GM21528 (cell line): ENCODE measurements around the gene WWOX.

ENCODE experiments used
- ATAC-seq: cut with Tn5 transposase; IDR thresholded peaks from one replicate; pipeline ENCODE4 v1.9.1; 2021; ENCODE audit warnings: mild to moderate bottlenecking, moderate library complexity; ENCODE audit not compliant: unreplicated experiment, low FRiP score

WWOX gene

GRCh38 chr16:79156761-79157160, 1057.3 kb downstream of the WWOX start:
- no peak for ATAC-seq

DNA sequence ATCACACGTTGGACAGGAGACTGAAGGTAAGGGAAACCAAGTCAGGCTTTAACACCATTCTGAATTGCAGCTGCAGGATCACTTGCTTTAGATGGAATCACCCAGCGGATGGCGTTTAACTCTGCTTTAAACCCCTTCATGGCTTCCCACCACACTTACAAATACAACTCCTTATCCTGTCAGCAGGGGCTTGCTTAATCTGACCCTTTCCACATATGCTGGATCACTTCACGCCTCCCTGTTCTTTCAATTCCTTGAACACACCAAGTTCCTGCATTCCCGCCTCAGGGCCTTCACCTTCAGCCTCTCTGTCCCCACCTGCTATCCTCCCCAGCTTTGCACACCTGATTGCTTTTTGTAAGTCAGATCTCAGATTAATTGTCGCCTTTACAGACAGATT, 1058.9 kb downstream of the WWOX start:
- no peak for ATAC-seq

DNA sequence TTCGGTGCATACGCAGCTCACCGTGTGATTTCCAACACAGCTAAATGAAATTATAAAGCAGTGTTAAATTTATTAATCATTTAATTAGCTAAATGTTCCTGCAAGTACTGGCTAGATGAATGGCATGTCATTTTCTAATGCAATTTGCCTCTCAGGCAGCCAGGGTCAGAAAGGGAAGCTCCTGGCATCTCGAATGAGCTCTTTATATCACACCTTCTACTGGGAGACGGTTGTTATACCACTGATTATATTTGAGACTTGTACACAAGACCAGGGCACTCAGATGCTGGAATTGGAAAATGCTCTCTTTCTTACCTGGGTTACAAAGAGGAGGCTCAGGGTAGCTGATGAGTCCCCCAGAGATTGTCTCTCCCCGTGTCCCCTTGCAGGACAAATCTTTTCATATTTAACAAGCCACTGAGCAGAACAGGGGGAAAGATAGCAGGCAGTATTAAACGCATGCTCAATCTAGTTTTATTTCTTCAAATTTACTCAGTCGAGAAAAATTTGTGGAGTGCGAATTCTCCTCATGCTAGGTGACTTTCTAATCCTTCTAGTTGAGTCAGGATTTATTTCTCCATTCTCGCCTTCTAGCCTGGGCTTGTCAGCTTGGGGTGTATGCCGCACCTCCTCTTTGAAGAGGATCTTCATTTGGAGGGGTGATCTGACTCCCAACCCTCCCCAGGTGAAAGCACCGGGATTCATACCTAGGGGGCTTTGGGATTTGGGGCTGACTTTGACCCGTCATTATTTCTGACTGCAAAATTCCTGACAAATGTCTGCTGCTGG, 1060.0 kb downstream of the WWOX start:
- no peak for ATAC-seq

DNA sequence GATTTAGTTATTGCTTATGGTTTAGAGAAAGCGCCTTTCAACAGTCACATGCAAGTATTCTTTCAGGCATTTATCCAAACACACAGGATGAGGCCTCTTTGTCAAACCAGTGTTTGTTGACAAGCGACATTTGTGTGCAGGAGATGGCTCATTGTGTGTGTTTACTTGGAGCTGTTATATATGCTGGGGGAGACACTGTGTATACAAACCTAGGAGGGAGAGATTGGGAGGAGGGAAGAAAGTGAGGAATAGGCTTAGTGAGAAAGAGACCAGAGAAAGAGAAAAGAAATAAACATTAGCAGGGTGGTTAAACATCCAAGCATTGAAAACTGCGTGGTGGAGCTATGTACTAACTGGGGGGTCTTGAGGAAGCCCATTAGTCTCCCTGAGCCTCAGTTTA, 1063.5 kb downstream of the WWOX start:
- no peak for ATAC-seq

DNA sequence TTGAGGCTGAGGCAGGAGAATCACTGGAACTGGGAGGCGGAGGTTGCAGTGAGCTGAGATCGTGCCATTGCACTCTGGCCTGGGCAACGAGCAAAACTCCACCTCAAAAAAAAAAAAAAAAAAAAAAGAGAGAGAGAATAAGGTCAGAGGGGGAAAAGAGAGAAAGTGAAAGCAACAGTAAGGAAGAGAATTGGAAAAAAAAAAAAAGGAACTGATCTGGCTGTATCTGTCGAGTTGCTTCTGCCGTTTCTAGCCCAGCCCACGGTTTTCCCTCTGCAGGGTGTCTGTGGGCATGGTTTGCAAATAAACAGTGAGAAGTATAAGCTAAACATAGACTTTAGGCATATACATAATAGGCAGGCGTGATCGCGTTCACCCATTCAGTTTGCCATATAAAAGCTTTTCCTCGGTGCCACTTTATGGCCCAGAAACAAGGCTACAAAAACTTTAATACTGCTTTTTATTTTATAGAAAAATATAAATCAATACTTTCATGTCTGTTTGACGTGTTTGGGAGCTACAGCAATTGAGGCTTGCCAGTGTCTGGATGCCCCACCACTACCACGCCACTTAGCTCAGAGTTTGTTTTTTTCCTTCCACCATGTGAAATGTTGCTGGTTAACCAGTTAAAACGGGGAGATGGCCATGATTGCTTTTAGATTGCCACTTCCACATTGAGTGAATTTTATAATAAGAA, 1064.4 kb downstream of the WWOX start:
- ATAC-seq: no peak

DNA sequence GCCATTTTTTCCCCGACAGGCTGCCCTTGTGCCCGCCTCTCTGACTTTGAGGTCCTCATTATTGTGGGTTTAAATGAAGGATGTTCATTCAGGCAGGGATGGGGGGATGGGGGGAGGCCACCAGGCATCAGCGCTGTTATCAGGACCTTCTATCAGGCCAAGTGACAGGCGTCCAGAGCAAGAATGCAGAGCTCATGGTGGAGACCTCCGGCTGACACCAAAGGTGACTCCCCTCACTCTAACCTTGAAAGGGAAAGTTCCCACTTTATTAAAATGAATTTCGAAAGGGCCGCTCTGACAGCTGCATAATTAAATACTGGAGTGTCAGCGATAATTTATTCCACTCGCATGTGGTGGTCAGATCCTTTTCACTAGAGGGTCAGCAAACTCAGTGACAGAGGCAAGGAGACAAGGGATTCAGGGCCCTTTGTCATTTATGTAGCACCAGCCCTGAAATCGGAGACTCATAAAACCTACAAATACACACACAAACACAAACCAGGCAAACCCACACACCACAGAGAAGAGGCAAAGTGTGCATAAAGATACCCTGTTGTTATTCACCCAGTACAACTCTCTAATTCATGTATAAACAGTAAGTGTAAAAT, 1065.0 kb downstream of the WWOX start:
- no peak for ATAC-seq

DNA sequence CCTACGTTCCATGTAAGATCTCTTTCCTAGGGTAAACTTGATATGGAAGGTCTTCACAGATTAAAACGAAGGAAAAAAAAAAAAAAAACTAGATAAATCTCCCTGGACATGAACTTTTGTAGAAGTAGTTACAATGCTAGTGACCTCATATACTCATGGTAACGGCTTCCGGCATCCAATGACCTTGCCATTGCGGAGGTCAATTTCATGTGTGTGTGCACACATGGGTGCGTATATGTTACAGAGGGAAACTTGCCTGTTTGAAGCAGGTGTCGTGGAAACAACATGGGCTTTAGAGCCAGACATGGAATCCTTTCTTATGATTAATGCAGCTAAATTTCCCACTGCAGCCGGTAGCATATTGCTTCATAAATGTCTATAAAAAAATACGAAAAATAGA, 1065.6 kb downstream of the WWOX start:
- ATAC-seq: no peak

GRCh38 chr16:79165506-79165905, 1066.1 kb downstream of the WWOX start:
- no peak for ATAC-seq

DNA sequence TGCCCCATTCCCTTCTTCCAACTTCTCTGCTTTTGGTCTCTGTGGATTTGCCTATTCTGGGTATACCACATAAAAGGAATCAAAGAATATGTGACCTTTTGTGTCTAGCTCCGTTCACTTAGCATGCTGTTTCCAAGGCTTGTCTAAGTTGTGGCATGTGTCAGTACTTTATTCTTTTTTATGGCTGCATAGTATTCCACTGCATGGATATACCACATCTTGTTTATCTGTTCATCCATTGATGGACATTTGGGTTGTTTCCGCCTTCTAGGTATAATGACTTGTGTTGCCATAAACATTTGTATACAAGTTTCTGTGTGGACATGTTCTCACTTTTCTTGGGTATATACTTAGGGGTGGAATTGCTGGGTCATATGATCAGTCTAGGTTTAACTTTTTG, 1068.4 kb downstream of the WWOX start:
- no peak for ATAC-seq

GRCh38 chr16:79168321-79168720, 1068.9 kb downstream of the WWOX start:
- ATAC-seq: no peak

- no peak for ATAC-seq
These were observed 1069.8 kb downstream of the WWOX start for GRCh38 chr16:79169239-79169638.

- ATAC-seq: no peak
These were observed 1071.2 kb downstream of the WWOX start for GRCh38 chr16:79170555-79171246.

- no peak for ATAC-seq
These were observed 1072.0 kb downstream of the WWOX start for GRCh38 chr16:79171504-79171903.

DNA sequence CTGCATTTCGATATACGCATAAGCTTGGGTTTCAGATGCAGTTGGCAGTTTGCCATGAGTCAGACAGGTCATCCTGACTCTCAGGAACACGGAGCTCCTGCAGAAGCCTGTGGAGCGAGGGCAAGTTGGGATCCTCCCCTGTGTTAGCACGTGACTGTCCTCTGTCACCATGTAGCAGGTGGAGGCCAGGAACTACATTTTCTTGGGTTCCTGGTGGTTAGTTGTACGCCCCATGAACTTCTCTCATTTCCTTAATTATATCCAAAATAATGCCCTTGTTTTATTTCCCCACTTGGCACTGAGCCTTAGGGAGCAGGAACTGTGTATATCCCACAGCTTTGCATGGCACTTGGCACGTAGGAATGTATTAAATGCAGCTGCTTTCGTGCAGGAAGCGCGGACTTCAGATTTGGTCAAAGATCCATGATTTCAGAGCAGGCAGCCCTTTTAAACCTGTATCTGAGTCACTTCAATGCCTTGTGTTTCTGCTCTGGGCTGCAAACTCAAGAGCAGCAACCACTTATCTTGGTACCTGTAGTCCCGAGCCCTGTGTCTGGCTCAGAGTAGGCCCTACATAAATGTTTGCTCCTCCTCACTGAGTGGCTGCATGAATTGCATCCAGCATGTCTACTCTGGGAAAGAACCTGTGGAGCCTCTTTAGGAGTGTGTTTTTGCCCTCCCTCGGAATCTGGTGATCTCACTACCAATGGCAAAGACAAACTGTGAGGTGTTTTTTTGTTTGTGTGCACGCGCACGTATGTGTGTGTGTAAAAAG, 1072.7 kb downstream of the WWOX start:
- no peak for ATAC-seq

GRCh38 chr16:79172976-79173500, 1073.6 kb downstream of the WWOX start:
- ATAC-seq: no peak

DNA sequence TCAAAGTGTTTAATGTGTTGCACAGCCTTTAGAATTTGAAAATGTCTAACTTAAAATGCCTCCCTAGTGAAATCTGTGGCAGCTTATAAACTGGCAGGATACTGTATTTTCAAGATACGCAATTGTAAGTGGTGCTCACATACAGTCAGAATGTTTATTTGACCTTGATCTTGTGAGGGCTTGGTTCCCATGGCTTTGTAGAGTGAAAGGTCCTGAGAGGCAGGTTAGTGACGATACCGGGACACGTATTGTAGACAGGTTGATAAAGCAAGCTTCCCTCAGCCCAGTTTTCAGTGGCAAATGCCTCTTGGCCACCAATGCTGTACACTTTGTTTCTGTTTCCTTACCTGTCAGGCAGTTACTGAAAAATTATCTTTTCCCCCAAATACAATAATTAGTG, 1074.5 kb downstream of the WWOX start:
- ATAC-seq: no peak

DNA sequence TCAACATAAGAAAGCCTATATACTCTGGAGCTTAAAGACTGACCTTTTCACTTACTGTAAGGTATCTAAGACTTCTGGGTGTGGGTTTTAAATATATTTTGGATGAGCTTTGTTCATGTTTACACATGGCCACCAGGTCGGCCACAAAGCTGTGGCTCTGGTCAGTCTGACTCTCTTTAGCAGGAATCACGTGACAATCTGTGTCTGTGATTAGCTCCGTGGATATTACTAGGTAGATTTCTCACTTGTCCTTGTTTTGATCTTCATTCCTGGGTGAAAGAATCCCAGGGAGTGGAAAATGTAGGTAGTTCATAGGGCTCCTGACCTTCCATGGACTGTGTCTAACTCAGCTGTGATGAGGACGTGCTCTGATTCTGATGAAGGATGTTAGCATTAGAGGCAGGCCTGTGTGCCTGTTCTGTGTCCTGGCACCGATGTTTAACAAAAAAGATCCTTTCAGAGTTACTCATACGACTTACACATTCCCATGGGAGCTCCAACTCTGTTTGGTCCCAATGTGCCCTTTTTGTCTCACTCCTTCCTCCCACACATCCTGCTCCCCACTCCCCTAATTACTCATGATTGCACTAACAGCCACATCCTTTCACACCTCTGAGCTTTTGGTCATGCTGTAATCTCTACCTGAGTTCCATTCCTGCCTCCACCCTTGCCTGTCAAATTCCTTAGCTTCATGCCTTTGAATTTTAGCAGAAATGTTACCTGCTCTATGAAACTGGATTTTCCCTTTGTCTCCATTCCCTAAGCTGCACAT, 1076.0 kb downstream of the WWOX start:
- no peak for ATAC-seq

DNA sequence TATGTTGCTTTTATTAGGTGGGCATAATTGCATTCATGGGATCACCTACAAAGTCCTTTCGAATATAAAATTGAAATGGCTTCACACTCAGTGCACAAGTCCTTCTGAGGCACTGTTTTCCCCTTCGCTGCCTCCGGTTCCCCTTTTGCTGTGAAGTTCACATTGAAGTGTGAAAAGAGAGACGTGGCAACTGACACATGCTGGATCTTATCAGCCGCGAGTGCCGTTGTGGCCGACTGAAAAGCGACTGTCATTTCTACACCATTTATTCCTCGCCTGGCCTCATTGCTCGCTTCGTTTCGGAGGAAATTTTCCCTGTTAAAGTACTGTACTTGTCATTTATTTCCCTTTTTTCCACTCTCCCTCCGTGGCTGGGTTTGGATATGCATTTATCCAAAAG, 1077.6 kb downstream of the WWOX start:
- no peak for ATAC-seq

GRCh38 chr16:79181419-79181818, 1082.0 kb downstream of the WWOX start:
- no peak for ATAC-seq
